GM12878 (cell line): ENCODE results near the gene A2ML1.

Source experiments
- TF ChIP-seq, protein P1 (sequence below): IDR thresholded peaks from 2 replicates; pipeline ENCODE4 v1.6.1; 2011; ENCODE audit warnings: borderline replicate concordance, low read depth, mild to moderate bottlenecking, moderate library complexity, low read length; ENCODE audit not compliant: insufficient read depth, poor library complexity, severe bottlenecking
- TF ChIP-seq, protein P2 (sequence below): IDR thresholded peaks from 2 replicates; pipeline ENCODE4 v1.6.1; 2011; ENCODE audit warnings: borderline replicate concordance, low read depth, mild to moderate bottlenecking, moderate library complexity, mixed read lengths, low read length; ENCODE audit not compliant: insufficient read depth; ENCODE audit errors: extremely low read length
- TF ChIP-seq, protein P3 (sequence below), 3 experiments: IDR thresholded peaks in 2 of 3; conservative IDR thresholded peaks in 1 of 3; 2 replicates each; pipeline ENCODE4 v1.5.1; 2011; ENCODE audit warnings: low read depth in 3 of 3, low read length in 3 of 3, mild to moderate bottlenecking in 3 of 3, control low read depth in 2 of 3, moderate library complexity in 2 of 3, inconsistent platforms in 1 of 3, mixed read lengths in 1 of 3; ENCODE audit not compliant: control insufficient read depth in 2 of 3, insufficient read depth in 1 of 3; ENCODE audit errors: extremely low read depth in 1 of 3

DNA sequence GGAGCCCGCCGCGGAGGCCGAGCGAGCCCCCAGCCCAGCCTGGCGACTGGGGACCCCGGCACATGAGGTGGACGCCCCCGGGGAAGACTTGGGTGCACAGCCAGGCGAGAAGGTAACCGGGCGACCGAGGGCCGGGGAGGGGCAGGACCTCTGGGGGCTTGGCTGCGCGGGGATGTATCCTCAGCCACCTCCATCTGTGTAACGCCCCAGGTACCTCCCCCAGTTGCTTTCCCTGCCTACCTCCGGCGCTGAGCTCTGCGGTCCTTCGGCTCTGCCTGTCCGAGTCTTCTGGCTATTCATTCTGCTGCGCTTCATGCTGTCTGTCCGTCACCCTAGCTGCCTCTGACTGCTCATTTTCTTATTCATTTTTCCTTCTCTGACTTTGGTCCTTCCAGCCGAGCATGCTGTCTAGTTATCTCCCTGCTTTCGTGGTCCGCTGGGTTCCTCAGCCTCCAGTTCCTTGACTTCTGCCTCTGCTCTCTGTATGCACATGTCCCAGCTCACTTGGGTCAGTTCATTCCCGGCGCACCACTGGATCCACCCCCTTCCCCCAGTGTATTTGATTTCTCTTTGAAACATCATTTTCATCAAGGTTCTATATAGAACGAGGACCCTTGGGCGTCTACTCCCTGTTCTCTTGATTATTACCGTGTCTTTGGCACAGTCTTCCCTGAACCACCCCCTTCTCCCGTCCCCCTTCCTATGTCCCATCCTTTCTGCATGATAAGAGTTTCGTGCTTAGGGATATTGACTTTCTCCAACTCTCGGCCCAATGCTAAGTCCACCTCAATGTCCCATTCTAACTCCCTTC is 92.5 kb downstream of the A2ML1 start:
- TF ChIP-seq, protein P1, sequence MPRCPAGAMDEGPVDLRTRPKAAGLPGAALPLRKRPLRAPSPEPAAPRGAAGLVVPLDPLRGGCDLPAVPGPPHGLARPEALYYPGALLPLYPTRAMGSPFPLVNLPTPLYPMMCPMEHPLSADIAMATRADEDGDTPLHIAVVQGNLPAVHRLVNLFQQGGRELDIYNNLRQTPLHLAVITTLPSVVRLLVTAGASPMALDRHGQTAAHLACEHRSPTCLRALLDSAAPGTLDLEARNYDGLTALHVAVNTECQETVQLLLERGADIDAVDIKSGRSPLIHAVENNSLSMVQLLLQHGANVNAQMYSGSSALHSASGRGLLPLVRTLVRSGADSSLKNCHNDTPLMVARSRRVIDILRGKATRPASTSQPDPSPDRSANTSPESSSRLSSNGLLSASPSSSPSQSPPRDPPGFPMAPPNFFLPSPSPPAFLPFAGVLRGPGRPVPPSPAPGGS = no peak
- TF ChIP-seq, protein P2, sequence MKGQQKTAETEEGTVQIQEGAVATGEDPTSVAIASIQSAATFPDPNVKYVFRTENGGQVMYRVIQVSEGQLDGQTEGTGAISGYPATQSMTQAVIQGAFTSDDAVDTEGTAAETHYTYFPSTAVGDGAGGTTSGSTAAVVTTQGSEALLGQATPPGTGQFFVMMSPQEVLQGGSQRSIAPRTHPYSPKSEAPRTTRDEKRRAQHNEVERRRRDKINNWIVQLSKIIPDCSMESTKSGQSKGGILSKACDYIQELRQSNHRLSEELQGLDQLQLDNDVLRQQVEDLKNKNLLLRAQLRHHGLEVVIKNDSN = no peak
- TF ChIP-seq, protein P3, sequence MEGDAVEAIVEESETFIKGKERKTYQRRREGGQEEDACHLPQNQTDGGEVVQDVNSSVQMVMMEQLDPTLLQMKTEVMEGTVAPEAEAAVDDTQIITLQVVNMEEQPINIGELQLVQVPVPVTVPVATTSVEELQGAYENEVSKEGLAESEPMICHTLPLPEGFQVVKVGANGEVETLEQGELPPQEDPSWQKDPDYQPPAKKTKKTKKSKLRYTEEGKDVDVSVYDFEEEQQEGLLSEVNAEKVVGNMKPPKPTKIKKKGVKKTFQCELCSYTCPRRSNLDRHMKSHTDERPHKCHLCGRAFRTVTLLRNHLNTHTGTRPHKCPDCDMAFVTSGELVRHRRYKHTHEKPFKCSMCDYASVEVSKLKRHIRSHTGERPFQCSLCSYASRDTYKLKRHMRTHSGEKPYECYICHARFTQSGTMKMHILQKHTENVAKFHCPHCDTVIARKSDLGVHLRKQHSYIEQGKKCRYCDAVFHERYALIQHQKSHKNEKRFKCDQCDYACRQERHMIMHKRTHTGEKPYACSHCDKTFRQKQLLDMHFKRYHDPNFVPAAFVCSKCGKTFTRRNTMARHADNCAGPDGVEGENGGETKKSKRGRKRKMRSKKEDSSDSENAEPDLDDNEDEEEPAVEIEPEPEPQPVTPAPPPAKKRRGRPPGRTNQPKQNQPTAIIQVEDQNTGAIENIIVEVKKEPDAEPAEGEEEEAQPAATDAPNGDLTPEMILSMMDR (IDR thresholded peaks at IDR 0.05 in 2 of 3, conservative IDR thresholded peaks at IDR 0.05 in 1 of 3; ENCODE audit: control insufficient read depth in 2 of 3, extremely low read depth in 1 of 3, insufficient read depth in 1 of 3, low read depth in 3 of 3, low read length in 3 of 3) = no peak
